NB4 (cell line): ENCODE measurements around the gene LSM4.

ENCODE experiments used
- MYC ChIP-seq: IDR thresholded peaks from 2 replicates; pipeline ENCODE4 v1.6.1; 2011; ENCODE audit warnings: low read depth, low read length
- TF ChIP-seq, protein P1 (sequence below): IDR thresholded peaks from one replicate; pipeline ENCODE4 v1.5.1; 2012; ENCODE audit warnings: low read depth, low read length

GRCh38 chr19:18342090-18342632 lies 19.3 kb upstream of the LSM4 start:
- TF ChIP-seq, protein P1, sequence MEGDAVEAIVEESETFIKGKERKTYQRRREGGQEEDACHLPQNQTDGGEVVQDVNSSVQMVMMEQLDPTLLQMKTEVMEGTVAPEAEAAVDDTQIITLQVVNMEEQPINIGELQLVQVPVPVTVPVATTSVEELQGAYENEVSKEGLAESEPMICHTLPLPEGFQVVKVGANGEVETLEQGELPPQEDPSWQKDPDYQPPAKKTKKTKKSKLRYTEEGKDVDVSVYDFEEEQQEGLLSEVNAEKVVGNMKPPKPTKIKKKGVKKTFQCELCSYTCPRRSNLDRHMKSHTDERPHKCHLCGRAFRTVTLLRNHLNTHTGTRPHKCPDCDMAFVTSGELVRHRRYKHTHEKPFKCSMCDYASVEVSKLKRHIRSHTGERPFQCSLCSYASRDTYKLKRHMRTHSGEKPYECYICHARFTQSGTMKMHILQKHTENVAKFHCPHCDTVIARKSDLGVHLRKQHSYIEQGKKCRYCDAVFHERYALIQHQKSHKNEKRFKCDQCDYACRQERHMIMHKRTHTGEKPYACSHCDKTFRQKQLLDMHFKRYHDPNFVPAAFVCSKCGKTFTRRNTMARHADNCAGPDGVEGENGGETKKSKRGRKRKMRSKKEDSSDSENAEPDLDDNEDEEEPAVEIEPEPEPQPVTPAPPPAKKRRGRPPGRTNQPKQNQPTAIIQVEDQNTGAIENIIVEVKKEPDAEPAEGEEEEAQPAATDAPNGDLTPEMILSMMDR = no peak
- TF ChIP-seq MYC = no peak
